Mesendoderm (in vitro differentiated cells): ENCODE results near the gene SLC12A9.

Experiments
- DNase-seq: peaks from one replicate; pipeline ENCODE4 v3.0.0; 2013
- H2AK5ac ChIP-seq: 2 replicates; pipeline ENCODE4 v1.6.1; 2013; ENCODE audit warnings: low read length, inconsistent platforms
- H2BK120ac ChIP-seq: 2 replicates; pipeline ENCODE4 v1.6.1; 2013; ENCODE audit warnings: low read depth, mild to moderate bottlenecking, low read length, moderate library complexity, mixed read lengths
- H2BK15ac ChIP-seq: replicated peaks from 2 replicates; pipeline ENCODE4 v1.6.1; 2013; ENCODE audit warnings: low read depth, mild to moderate bottlenecking, moderate library complexity
- H2BK5ac ChIP-seq: 2 replicates; pipeline ENCODE4 v1.6.1; 2013; ENCODE audit warnings: low read length, inconsistent platforms
- H3K18ac ChIP-seq: 2 replicates; pipeline ENCODE4 v1.6.1; 2013; ENCODE audit warnings: mild to moderate bottlenecking, low read length, mixed read lengths
- H3K23ac ChIP-seq: one replicate; pipeline ENCODE4 v1.6.1; 2013; ENCODE audit warnings: low read length
- H3K27ac ChIP-seq: 2 replicates; pipeline ENCODE4 v1.5.1; 2013; ENCODE audit warnings: low read depth, mild to moderate bottlenecking, inconsistent platforms, low read length, moderate library complexity
- H3K27me3 ChIP-seq: 2 replicates; pipeline ENCODE4 v1.6.1; 2013; ENCODE audit warnings: low read length, control low read depth, mild to moderate bottlenecking, inconsistent platforms; ENCODE audit not compliant: insufficient read depth, poor library complexity
- H3K36me3 ChIP-seq: 2 replicates; pipeline ENCODE4 v1.6.1; 2013; ENCODE audit warnings: low read length, inconsistent platforms; ENCODE audit not compliant: control insufficient read depth, insufficient read depth
- H3K4ac ChIP-seq: one replicate; pipeline ENCODE4 v1.6.1; 2013; ENCODE audit warnings: low read depth, mild to moderate bottlenecking, low read length, moderate library complexity
- H3K4me1 ChIP-seq: 2 replicates; pipeline ENCODE4 v1.6.1; 2013; ENCODE audit warnings: low read depth, low read length, inconsistent platforms; ENCODE audit not compliant: control insufficient read depth
- H3K4me2 ChIP-seq: 2 replicates; pipeline ENCODE4 v1.6.1; 2013; ENCODE audit warnings: low read length
- H3K4me3 ChIP-seq: 2 replicates; pipeline ENCODE4 v1.5.1; 2013; ENCODE audit warnings: mild to moderate bottlenecking, low read length
- H3K56ac ChIP-seq: one replicate; pipeline ENCODE4 v1.6.1; 2013; ENCODE audit warnings: low read length
- H3K79me1 ChIP-seq: 2 replicates; pipeline ENCODE4 v1.6.1; 2013; ENCODE audit warnings: low read length, inconsistent platforms
- H3K79me2 ChIP-seq: 2 replicates; pipeline ENCODE4 v1.6.1; 2013; ENCODE audit warnings: mild to moderate bottlenecking, low read length; ENCODE audit not compliant: control insufficient read depth, insufficient read depth
- H3K9ac ChIP-seq: 2 replicates; pipeline ENCODE4 v1.6.1; 2013; ENCODE audit warnings: low read length, inconsistent platforms
- H4K5ac ChIP-seq: one replicate; pipeline ENCODE4 v1.6.1; 2013; ENCODE audit warnings: low read length
- H4K8ac ChIP-seq: one replicate; pipeline ENCODE4 v1.6.1; 2013; ENCODE audit warnings: low read depth, mild to moderate bottlenecking, control low read depth, low read length, moderate library complexity
- WGBS: extraction: QIAGEN DNeasy Blood & Tissue Kit; methylation state at CpG from one replicate; pipeline ENCODE4 v1.1.7; 2013; ENCODE audit warnings: low lambda C conversion rate, missing lambda C conversion rate; ENCODE audit not compliant: insufficient coverage; ENCODE audit errors: extremely low coverage; 5-methylcytosine and 5-hydroxymethylcytosine counted together

SLC12A9 gene

GRCh38 chr7:100860702-100861615, 8.4 kb downstream of the SLC12A9 start:
- no peak overlapping the region for H4K8ac ChIP-seq
- no peaks in the 10 kb centered on the region for H3K79me2 ChIP-seq
- H3K23ac ChIP-seq: no peak overlapping the region
- H3K4ac ChIP-seq: no peak overlapping the region
- no peak overlapping the region for H2AK5ac ChIP-seq
- no peak for DNase-seq
- H2BK120ac ChIP-seq: no peak overlapping the region
- no peaks in the 10 kb centered on the region for H3K27me3 ChIP-seq
- H3K4me3 ChIP-seq: no peak overlapping the region
- no peak overlapping the region for H2BK15ac ChIP-seq
- H3K36me3 ChIP-seq: peaks cover 4% of the 10 kb centered on the region
- no peak overlapping the region for H3K56ac ChIP-seq
- no peak overlapping the region for H4K5ac ChIP-seq
- no peak overlapping the region for H3K18ac ChIP-seq
- no peaks in the 10 kb centered on the region for H3K4me1 ChIP-seq
- H3K27ac ChIP-seq: no peak overlapping the region
- H2BK5ac ChIP-seq: no peak overlapping the region
- H3K9ac ChIP-seq: no peak overlapping the region
- no CpG with 5 or more reads among the region's 18 CpGs for WGBS
- peaks cover 6% of the 10 kb centered on the region for H3K79me1 ChIP-seq
- H3K4me2 ChIP-seq: no peak overlapping the region

- H2BK5ac ChIP-seq: no peak overlapping the region
- no CpG with 5 or more reads among the region's 14 CpGs for WGBS
Measured at GRCh38 chr7:100861616-100861985, 9.1 kb downstream of the SLC12A9 start.

GRCh38 chr7:100863406-100863950, 11.0 kb downstream of the SLC12A9 start:
- Histone ChIP-seq H2BK120ac (no peak overlapping the region), H3K18ac (no peak overlapping the region), H3K79me1 (peaks cover 6% of the 10 kb centered on the region), H3K9ac (no peak overlapping the region), H2BK5ac (no peak overlapping the region), H2BK15ac (no peak overlapping the region), H3K27ac (no peak overlapping the region), H2AK5ac (no peak overlapping the region), H3K27me3 (no peaks in the 10 kb centered on the region), H4K5ac (no peak overlapping the region), H3K4me1 (no peaks in the 10 kb centered on the region), H3K4me2 (no peak overlapping the region), H3K4me3 (no peak overlapping the region), H3K79me2 (peaks cover 12% of the 10 kb centered on the region), H3K4ac (no peak overlapping the region), H3K23ac (no peak overlapping the region), H3K56ac (no peak overlapping the region), H4K8ac (no peak overlapping the region), H3K36me3 (peaks cover 4% of the 10 kb centered on the region)
- no CpG with 5 or more reads among the region's 10 CpGs for WGBS
- DNase-seq: no peak

More at GRCh38 chr7:100861616-100861985, 9.1 kb downstream of the SLC12A9 start:
- Histone ChIP-seq H3K27ac (no peak overlapping the region), H4K5ac (no peak overlapping the region), H3K4me2 (no peak overlapping the region), H2AK5ac (no peak overlapping the region), H3K23ac (no peak overlapping the region), H3K36me3 (peaks cover 4% of the 10 kb centered on the region), H3K4ac (no peak overlapping the region), H3K18ac (no peak overlapping the region), H4K8ac (no peak overlapping the region), H3K79me2 (no peaks in the 10 kb centered on the region), H3K4me1 (no peaks in the 10 kb centered on the region), H3K9ac (no peak overlapping the region), H2BK15ac (no peak overlapping the region), H3K27me3 (no peaks in the 10 kb centered on the region), H3K4me3 (no peak overlapping the region), H3K56ac (no peak overlapping the region), H3K79me1 (peaks cover 6% of the 10 kb centered on the region), H2BK120ac (no peak overlapping the region)
- DNase-seq: no peak

DNA sequence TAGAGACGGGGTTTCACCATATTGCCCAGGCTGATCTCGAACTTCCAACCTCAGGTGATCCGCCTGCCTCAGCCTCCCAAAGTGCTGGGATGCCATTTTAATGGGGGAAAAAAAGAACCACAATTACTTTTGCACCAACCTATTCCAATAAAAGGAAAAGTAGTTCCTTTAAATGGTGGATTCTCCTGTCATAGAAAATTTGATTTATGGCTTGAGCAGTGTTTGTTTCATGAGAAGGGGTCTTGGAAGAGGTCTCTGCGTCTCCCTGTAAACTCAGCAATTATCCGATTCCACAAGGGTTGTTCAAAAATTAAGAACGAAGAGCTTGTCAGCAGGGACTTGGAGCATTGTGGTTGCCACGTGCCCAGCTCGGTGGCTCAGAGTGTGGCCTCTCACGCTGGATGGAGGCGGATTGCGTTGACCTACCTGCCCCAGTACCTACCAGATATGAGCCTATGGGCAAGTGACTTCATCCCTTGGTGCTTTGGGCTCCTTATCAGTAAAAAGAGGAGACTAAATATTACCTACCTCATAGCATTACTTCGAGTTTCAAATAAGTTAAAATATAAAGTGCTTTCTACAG, 11.8 kb downstream of the SLC12A9 start:
- Histone ChIP-seq H2BK15ac (no peak overlapping the region), H3K56ac (no peak overlapping the region), H4K8ac (no peak overlapping the region), H3K27ac (no peak overlapping the region), H3K79me2 (peaks cover 14% of the 10 kb centered on the region), H4K5ac (no peak overlapping the region), H2AK5ac (no peak overlapping the region), H3K79me1 (peaks cover 6% of the 10 kb centered on the region), H3K36me3 (peaks cover 5% of the 10 kb centered on the region), H2BK120ac (no peak overlapping the region), H3K4me3 (no peak overlapping the region), H3K4me1 (no peaks in the 10 kb centered on the region), H3K23ac (no peak overlapping the region), H2BK5ac (no peak overlapping the region), H3K27me3 (no peaks in the 10 kb centered on the region), H3K9ac (no peak overlapping the region), H3K4ac (no peak overlapping the region), H3K4me2 (no peak overlapping the region), H3K18ac (no peak overlapping the region)
- no CpG with 5 or more reads among the region's 12 CpGs for WGBS
- DNase-seq: no peak

DNA sequence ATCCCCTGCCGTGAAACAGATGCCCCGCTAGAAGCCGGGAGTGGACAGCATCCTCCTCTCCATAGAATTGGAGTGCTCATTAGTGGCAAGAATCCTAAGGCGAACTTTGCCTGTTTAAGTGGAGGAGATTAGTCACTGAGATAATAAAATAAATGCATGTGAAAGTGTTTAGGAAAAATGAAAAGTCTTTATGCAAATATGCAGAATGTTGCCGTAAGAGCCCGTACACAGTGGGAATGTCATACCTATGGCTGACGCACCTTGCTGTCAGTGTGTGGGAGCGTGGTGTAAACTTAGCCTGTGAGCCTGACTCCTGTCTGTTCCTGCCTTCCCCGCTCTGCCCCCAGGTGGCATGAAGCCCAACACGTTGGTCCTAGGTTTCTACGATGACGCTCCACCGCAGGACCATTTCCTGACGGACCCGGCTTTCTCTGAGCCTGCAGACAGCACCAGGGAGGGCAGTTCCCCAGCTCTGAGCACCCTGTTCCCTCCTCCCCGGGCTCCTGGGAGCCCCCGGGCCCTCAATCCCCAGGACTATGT, 12.9 kb downstream of the SLC12A9 start:
- peaks cover 14% of the 10 kb centered on the region for H3K79me2 ChIP-seq
- no peak overlapping the region for H4K5ac ChIP-seq
- H3K56ac ChIP-seq: peak overlapping the region; percentile 3
- DNase-seq: peak; percentile 52
- H4K8ac ChIP-seq: no peak overlapping the region
- H3K4me2 ChIP-seq: no peak overlapping the region
- H3K4me3 ChIP-seq: no peak overlapping the region
- no peak overlapping the region for H2BK5ac ChIP-seq
- H3K27me3 ChIP-seq: no peaks in the 10 kb centered on the region
- H2BK15ac ChIP-seq: no peak overlapping the region
- H3K23ac ChIP-seq: no peak overlapping the region
- peaks cover 8% of the 10 kb centered on the region for H3K79me1 ChIP-seq
- H2BK120ac ChIP-seq: no peak overlapping the region
- no peak overlapping the region for H3K27ac ChIP-seq
- H2AK5ac ChIP-seq: no peak overlapping the region
- peaks cover 8% of the 10 kb centered on the region for H3K36me3 ChIP-seq
- no peak overlapping the region for H3K9ac ChIP-seq
- no peak overlapping the region for H3K4ac ChIP-seq
- no CpG with 5 or more reads among the region's 17 CpGs for WGBS
- no peaks in the 10 kb centered on the region for H3K4me1 ChIP-seq
- H3K18ac ChIP-seq: no peak overlapping the region
